MV-4-11 (cell line): Measurements from ENCODE around the gene HADH.

Experiments used
- DNase-seq: peaks from one replicate; lab custom pipeline; 2025; lab: John Stamatoyannopoulos, UW

The HADH gene

GRCh38 chr4:108058685-108059440 is 69.2 kb downstream of the HADH start:
- no peak for DNase-seq

- no peak for DNase-seq
Observed at GRCh38 chr4:108060164-108060563, 70.5 kb downstream of the HADH start.

- DNase-seq = no peak
Observed at GRCh38 chr4:108060686-108061321, 71.1 kb downstream of the HADH start.

- peak; percentile 44 for DNase-seq
Observed at GRCh38 chr4:108068442-108068841, 78.8 kb downstream of the HADH start.

GRCh38 chr4:108070775-108071174 is 81.1 kb downstream of the HADH start:
- DNase-seq = no peak

- DNase-seq = no peak
Observed at GRCh38 chr4:108072300-108072699, 82.6 kb downstream of the HADH start.

GRCh38 chr4:108078024-108078733 is 88.5 kb downstream of the HADH start:
- no peak for DNase-seq

GRCh38 chr4:108080747-108081146 is 91.1 kb downstream of the HADH start:
- DNase-seq = no peak

- DNase-seq = no peak
Observed at GRCh38 chr4:108081256-108081655, 91.6 kb downstream of the HADH start.
